Astrocyte of the hippocampus (primary cell): ENCODE measurements around the gene HTRA3.

Experiments used
- DNase-seq: peaks from one replicate; pipeline ENCODE4 v3.0.0; 2011; ENCODE audit warnings: low read depth, low spot score

HTRA3 gene

DNA sequence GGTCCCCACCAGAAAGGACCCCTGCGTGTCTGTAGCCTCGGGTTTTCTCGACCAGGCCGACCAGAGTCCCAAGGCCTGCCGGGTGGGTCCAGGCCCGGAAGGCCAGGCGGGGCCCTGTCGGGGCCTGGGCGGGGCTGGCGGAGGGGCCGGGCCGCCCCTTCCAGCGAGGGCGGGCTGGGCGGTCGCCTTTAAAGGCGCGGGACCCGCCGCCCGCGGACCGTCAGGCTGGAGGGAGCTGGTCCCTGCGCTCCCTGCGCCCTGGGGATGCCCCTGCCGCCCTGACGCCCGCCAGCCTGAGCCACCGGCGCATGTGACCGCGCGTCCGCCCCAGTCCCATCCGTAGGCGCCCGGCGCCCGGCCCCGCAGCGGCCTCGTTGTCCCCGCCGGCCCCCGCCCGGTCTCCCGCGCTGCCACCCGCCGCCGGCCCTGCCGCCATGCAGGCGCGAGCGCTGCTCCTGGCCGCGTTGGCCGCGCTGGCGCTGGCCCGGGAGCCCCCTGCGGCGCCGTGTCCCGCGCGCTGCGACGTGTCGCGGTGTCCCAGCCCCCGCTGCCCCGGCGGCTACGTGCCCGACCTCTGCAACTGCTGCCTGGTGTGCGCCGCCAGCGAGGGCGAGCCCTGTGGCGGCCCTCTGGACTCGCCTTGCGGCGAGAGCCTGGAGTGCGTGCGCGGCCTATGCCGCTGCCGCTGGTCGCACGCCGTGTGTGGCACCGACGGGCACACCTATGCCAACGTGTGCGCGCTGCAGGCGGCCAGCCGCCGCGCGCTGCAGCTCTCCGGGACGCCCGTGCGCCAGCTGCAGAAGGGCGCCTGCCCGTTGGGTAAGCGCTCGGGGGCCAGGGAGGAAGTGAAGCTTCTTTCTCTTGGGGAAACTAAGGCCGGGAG, at the start of gene HTRA3:
TSS of gene HTRA3 (plus strand) at position 220 of the 883 bp plus-strand sequence. CDS start at position 435, 215 bp downstream.
- peak; percentile 53 for DNase-seq

DNA sequence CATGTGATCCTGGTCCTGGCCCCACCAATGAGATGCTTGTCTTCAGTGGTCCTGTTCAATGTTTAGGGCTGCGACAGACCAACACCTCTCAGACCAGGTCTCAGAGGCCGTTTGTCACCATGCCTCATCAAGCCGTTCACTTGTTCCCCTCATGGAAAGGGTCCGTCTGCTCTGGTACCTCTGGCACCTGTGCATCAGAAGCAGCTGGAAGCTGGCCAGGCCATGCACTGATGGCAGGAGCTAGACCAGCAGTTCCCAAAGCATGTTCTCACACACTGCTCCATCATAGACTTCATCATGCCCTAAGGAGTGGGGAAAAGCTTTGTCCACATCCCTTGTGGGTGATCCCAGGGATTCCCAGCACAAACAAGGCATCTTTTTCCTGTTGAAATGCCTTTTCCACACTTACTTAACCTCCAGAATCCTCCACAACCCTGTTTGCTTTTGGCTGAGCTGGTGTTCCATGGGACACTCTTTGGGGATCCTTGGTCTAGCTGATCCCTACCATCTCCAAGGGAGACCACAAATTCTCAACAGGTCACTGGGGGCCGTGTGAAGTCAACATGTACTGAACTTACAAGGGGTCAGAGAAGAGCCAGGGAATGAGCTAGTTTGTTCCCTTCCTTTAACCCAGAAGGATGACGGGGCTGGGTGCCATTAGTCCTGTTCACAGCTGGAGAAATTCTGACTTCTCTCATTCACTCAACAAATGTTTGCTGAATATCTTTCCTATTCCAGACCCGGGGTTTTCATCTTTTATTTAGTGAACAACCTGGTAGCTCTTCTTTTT, 48.7 kb upstream of the HTRA3 start:
- no peak for DNase-seq

DNA sequence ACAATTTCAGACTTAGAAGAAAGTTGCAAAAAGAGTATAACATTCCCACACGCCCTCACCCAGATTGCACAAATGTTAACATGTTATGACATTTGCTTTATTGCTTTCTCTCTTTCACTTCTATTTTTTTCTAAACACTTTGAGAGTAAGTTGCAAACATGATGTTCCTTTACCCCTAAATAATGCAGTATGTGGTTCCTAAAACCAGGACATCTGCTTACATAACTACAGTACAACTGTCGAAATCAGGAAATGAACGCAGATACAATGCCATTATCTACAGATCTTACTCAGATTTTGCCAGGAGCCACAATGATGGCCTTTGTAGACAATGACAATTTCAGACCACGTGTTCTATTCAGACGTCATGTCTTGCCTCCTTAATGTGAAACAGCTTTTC, 48.1 kb upstream of the HTRA3 start:
- no peak for DNase-seq

DNA sequence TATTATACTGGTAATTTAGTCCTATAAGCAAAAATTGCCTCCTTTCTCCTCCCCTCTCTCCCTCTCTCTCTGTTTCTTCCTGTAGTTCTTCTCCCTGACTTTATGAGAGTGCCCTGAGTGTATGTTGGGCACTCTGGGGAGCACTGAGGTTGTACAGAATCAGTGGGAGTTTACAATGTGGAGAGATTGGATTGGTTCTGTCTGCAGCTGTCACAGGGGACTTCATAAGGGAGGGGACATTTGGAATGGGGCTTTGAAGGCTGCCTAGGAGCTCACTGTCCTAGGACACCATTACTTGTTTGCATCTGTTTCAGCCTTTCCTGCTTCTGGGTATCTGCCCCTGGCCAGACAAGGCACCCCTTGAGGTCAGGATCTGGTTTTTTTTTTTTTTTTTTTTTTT, 47.6 kb upstream of the HTRA3 start:
- no peak for DNase-seq

DNA sequence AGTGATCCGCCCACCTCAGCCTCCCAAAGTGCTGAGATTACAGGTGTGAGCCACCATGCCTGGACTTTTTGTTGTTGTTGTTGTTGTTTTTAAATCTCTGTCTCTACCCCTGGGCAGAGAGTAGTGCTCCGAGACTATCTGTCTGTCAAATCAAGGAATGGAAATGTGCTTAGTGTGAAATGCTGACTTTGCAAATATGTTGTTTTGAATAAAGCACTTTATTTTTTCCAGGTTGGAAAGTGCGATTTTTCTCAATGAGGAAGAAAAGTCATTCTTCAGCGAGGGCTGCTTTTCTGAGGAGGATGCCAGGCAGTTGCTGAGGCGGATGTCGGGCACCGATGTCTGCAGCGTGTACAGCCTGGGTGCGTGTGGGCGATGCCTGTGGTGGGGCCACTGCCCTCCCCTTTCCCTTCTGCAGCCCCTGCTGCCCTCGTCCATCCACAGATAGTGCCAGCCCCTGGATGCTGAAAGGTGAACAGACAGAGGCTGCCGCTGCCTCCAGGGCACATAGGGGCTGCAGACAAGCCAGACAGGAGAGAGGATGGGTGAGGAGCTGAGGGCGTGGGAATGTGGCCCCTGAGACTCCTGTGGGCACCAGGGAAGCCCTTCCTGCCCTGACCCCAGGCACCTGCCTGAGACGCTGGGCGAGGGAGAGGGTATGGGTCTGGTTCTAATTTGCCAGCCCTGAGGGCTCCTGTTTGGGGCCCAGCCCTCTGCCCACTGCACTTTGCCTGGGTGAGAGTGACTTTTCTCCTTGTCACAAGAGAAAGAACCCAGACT, 46.8 kb upstream of the HTRA3 start:
- DNase-seq: no peak

DNA sequence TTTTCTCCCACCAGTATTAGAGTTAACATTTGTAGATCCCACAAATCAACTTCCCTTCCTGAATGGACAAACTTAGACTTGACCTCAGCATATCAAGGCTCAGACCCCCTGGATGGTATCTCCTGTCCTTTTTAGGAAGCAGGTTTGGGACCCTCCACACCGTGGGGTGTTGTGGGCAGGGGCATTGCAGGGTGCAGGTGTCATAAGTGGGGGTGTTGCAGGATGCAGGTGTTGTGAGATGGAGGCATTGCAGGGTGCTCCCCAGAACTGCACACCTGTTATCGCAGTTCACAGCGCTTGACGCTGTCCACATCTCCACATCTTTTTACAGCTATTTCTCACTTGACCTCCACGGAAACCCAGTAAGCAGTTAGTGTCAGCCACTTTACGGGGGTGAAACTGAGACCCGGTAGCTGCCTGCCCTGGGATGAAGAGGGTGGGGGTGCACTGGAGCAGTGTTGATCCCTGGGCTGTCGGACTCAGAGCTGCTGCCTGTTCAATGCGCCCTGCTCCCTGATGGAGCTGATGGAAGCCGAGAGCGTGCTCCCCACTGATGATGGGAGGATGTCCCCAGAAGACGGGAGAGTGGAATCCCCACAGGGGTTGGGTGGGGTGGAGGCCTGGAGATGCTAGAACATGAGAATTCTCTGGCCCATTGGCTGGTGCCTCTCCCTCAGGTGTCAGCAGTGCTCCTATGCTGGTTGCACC, 45.1 kb upstream of the HTRA3 start:
- DNase-seq: no peak

DNA sequence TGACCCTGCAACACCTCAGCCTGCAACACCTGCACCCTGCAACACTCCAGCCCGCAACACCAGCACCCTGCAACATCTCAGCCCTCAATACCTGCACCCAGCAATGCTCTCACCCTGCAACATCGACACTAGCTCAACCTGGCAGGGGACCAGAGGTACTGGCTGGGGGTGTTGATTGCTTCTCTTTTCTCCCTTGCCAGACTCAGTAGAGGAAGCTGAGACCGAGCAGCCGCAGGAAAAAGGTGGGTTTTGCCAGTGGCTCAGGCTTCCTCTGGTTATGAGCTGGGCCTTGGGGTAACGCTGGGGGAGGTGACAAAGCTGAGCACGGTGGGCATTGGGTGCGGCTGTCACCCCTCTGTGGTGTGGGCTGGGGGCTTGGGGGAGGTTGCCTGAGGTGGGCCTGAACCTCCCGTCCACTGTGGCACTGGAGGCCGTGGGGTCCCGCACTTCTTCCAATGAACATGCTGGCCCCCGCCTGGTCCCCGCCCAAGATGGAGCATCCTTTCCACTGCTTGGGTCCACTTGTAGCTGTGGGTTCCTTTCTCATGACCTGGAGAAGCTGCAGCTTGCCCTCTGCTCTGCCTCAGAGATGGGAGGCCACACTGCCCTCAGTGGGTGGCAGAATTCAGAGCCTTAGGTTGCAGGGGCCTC, 44.5 kb upstream of the HTRA3 start:
- no peak for DNase-seq

DNA sequence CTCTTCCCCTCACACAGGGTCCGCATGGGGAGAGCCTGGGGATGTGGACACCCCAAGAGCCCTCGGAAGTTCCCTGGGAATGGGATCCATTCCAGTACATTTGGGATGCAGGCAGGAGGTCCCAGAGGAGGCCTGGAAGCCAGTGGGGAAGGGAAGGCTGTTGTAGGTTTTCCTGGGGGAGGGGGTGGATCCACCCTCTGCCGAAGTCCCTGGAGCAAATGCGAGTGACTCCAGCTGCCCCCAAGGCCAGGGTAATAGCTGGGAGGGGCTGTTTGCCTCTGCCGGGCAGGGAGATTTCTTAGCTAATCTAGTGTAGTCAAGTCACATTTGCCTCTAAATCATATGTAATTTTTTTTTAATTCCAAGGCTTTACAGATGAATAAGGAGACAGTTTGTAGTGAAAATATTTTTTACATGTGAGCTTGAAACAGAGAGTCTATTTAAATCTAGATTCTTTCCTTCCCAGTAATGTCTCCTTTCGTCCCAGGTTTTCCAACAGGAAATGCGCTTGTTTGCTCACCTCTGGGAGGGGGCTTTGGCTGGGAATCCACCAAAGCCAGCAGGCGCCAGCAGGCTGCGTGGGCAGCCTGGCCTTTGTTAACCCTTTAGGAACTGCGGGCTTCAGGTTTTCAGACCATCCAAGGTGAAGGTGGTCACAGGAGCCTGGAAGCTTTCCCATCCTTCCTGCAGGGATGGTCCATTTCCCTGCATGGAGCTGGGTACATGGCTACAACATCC, 43.7 kb upstream of the HTRA3 start:
- peak; percentile 29 for DNase-seq

DNA sequence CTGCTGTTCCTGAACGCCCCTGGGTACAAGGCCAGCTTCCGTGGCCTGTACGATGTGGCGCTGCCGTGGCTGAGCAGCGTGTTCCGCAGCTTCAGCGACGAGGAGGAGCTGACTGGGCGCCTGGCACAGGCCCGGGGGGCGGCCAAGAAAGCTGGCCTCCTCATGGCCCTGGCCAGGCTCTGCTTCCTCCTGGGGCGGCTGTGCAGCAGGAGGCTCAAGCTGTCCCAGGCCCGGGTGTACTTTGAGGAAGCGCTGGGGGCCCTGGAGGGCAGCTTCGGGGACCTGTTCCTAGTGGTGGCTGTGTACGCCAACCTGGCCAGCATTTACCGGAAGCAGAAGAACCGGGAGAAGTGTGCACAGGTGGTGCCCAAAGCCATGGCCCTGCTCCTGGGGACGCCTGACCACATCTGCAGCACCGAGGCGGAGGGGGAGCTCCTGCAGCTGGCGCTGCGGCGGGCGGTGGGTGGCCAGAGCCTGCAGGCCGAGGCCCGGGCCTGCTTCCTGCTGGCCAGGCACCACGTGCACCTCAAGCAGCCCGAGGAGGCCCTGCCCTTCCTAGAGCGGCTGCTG, 42.3 kb upstream of the HTRA3 start:
- DNase-seq: no peak

DNA sequence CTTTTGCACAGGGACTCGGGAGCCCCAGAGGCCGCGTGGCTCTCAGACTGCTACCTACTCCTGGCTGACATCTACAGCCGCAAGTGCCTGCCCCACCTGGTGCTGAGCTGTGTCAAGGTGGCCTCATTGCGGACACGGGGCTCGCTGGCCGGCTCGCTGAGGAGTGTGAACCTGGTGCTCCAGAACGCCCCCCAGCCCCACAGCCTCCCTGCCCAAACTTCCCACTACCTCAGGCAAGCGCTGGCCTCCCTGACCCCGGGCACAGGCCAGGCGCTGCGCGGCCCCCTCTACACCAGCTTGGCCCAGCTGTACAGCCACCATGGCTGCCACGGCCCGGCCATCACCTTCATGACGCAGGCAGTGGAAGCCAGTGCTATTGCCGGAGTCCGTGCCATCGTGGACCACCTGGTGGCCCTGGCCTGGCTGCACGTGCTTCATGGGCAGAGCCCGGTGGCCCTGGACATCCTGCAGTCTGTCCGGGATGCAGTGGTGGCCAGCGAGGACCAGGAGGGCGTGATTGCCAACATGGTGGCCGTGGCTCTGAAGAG, 41.7 kb upstream of the HTRA3 start:
- DNase-seq: no peak

DNA sequence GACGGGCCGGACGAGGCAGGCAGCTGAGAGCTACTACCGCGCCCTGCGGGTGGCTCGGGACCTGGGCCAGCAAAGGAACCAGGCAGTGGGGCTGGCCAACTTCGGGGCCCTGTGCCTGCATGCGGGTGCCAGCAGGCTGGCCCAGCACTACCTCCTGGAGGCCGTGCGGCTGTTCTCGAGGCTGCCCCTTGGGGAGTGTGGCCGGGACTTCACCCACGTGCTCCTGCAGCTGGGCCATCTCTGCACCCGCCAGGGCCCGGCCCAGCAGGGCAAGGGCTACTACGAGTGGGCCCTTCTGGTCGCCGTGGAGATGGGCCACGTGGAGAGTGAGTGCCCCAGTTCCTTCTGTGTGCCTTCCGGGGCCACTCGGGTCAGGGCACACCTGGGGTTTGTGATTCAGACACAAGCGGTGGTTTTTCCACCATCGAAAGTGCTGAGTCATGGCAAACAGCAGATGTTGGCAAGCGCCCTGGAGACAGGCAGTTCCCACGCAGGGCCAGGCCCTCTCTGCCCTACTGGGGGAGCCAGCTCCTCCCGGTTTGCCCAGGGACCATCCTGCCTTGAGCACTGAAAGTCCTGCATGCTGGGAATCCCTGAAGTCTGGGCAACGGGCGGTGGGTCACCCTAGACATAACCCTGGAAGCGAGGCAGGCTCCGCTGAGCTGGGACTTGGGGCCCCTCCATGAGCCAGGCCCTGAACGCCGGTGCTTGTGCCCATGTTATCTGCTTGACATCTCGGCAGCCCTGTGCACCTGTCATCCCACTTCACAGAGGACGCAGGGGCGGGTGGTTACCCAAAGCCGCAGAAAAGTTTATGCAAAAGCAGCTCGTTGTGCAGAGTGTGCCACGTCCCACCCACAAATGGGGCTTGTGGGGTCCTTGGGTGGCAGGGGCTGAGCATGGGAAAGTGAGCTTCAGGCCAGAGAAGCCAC, 41.0 kb upstream of the HTRA3 start:
- peak; percentile 74 for DNase-seq

DNA sequence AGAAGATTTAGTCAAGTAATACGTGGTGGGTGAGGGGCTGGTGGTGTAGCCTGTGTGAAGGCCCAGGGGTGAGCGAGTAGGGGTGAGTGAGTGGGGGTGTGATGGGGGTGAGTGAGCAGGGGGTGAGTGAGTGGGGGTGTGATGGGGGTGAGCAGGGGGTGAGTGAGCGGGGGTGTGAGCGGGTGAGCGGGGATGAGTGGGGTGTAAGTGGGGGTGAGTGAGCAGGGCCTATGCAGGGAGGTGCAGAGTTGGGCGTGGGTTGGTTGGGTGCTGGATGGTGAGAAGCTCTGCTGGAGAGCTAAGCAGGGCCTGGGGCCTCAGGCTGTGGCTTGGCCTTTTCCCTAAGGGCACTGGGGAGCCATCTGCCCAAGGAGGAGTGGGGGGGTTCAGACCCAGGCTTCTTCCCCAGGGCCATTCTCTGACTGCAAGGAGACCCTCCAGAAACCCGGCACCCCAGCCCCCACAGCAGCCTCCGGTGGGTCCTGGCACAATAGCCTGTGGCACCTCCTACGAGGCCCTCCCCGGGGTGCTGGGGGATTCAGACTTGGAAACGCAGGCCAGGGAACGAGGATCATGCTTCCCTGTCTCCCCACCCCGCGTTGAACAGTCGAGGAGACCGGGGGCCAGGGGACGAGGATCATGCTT, 40.1 kb upstream of the HTRA3 start:
- DNase-seq: no peak

DNA sequence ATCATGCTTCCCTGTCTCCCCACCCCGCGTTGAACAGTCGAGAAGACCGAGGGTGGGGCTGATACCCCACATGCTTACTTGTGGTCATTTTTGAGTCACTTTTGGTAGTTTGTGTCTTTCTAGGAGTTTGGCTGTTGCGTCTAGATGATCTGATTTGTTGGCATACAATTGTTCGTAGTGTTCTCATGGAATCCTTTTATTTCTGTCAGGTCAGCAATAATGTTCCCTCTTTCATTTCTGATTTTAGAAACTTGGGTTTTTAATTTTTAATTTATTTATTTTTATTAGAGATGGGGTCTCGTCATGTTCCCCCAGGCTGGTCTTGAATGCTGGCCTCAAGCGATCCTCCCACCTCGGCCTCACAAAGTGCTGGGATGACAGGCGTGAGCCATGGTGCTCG, 39.5 kb upstream of the HTRA3 start:
- DNase-seq: no peak

DNA sequence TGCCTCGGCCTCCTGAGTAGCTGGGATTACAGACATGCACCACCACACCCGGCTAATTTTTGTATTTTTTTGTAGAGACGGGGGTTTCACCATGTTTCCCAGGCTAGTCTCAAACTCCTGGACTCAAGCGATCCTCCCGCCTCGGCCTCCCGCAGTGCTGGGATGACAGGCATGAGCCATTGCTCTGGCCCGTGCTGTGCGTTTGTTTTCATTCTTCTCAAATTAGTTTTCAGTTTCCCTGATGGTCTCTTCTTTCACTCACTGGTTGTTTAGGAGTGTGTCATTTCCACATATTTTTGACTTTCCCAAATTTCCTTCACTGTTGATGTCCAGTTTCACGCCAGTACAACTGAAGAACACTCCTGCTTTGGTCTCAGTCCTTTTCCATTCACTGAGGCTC, 38.7 kb upstream of the HTRA3 start:
- no peak for DNase-seq

DNA sequence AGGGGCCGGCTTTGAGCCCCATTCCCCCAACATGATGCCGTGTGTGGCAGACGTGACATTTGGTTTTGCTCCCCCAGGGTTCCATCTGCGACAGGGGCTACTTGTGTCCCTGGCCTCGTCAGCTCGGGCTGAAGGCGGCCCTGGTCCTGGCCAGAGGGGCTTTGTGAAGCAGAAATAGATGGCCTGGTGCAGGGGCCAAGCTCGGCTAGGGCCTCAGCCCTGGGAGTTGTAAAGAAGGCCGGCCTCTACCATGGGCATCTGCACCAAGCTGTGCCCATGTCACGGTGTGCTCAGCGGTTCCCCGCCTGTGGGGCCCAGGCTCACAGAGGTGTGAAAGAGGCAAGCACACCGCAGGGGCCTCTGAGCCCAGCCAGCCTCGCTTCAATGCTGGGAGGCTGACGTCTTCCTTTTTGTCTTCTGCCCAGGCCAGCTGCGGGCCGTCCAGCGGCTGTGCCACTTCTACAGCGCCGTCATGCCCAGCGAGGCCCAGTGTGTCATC, 38.0 kb upstream of the HTRA3 start:
- no peak for DNase-seq

DNA sequence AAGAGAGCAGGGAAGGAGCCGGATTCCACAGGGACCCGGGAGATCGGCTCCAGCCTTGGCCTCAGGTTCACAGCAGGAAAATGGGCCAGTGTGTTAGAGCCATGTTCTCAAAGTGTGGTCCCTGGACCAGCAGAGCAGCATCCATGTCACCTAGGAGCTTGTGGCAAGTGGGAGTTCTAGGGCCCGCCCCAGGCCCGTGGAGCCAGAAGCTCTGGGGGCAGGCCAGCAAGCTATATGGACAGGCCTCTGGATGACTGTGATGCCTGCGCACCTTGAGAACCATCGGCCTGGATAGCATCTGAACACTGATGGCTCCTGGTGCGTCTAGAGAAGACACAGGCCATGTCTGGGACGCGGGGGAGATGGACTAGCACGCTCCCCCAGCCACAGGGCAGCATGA, 36.8 kb upstream of the HTRA3 start:
- DNase-seq: no peak

DNA sequence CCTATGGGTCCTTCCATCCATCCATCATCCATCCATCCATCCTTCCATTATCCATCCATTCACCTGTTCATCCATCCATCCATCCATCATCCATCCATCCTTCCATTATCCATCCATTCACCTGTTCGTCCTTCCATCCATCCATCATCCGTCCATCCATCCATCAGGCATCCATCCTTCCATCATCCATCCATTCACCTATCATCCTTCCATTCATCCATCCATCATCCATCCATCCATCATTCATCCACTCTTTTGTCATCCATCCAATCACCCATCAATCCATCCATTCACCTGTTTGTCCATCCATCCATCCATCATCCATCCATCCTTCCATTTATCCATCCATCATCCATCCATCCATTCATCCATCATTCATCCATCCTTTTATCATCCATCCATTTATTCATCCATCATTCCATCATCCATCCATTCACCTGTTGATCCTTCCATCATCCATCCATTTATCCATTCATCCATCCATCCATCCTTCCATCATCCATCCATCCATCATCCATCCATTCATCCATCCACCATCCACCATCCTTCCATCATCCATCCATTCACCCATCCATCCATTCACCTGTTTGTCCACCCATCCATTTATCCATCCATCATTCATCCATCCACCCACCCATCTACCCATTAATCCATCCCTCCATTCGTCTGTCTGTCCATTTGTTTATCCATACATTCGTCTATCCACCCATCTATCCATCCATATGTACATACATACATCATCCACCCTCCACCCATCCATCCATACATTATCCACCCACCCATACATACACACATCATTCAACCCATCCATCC, 35.7 kb upstream of the HTRA3 start:
- no peak for DNase-seq
